GM23248 (cell line): ENCODE measurements around the gene HDGFL3.

Experiments used
- EZH2 ChIP-seq: fragments of 200-600 bp; sonication (generic); IDR thresholded peaks from 2 replicates; pipeline ENCODE4 v1.6.1; 2018; ENCODE audit warnings: antibody characterized with exemption, mild to moderate bottlenecking; ENCODE audit not compliant: insufficient read depth, poor library complexity, severe bottlenecking
- EZH2phosphoT487 ChIP-seq: fragments of 200-600 bp; sonication (generic); IDR thresholded peaks from 2 replicates; pipeline ENCODE4 v1.6.1; 2018; ENCODE audit warnings: antibody characterized with exemption, moderate library complexity, mild to moderate bottlenecking, low read depth; ENCODE audit not compliant: insufficient read depth

GRCh38 chr15:83208367-83208661 is 691 bp upstream of the HDGFL3 start:
- no peak for TF ChIP-seq EZH2
- TF ChIP-seq EZH2phosphoT487 = no peak
